ENCODE results near the gene INO80E.
"Not testable (repeated sequence)": the region's sequence is repeated elsewhere in the genome, so short reads cannot be mapped to it uniquely, and the experiment has no call there.

INO80E gene

DNA sequence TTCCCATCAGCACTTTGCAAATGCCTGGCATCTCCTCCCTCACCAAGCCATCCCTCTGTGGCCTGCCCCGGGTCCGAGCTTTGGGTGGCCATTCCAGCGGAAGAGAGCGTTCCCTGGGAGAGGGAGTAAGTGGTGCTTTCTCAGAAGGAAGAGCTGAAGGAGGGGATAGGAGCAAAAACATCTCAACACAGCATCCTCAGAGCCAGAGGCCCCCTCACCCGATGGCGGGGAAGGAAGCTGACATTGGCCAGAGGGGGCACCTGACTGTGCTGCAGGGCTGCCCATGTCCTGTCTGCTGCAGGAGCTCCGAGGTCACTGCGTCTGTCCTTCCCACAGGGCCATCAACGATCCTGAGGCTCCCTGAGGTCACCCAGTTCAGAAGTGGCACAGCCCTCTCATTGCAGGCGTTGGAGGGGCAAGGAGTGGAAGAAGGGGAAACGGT, 35.5 kb downstream of the INO80E start:
- DNase-seq (ENCODE audit: low read depth in 2 of 2) = no peak

DNA sequence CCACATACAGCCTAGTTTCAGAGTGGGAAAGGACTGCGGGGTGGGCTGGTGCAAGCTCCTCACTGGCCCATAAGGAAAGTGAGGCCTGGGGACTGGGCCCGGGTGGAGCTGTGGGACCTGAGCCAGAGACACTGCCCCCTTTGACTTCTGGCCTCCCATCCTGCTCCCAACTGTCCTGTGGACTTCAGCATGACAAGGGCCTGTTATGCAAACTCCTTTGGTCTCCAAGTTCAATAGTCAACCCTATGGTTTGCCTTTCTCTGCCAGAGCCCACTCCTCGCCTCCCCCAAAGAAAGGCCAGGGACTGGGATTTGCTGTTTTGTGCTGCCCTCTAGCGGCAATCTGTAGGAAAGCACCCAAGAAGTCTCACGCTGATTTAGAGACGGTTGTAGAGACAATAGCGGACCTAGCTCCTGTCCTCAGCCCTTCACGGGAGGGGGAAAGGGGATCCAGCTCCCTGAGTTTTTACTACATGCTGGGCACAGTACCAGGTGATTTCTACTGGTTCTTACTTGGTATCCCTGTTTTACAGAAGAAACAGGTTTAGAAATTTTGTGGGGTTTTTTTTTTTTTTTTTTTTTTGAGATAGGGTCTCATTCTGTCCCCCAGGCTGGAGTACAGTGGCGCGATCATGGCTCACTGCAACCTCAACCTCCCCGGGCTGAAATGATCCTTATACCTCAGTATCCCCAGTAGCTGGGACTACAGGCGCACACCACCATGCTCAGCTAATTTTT, 36.2 kb downstream of the INO80E start:
- DNase-seq (ENCODE audit: low read depth in 2 of 2) = peak in 1 of 2 experiments; percentile 54

DNA sequence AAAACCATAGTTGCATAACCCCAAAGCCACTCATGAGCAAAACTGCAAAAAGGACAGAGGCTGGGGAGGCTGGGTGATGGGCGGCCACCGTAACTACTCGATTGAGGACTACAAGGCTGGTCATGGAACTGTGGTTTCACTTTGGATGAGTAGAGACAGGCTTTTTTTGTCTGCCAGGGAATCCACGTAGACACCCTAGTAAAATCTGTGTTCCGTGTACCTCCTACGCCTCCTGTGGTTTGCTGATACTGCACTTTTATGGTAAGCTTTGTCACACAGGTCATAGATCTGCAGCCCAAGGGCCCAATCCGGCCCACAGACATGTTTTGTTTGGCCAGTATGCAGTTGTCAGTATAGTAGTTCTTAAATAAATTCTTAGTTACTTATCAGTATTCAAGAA, 37.2 kb downstream of the INO80E start:
- DNase-seq (ENCODE audit: low read depth in 2 of 2) = no peak

DNA sequence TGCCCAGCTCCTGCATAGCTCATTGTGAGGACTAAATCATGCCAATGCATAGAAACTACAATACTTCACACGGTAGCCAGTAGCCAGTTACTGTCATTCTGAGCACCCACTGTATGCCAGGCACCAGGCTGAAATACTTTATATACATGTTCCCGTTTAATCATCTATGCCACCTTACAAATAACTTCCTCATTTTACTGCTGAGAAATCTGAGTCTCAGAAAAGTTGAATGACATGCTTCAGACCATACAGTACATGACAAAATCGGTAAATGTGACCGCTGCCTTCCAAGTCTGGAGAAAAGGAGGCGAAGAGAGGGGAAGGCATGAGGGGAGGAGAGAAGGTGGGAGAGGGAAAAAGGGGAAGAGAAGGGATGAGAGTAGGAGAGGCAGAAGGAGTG, 44.2 kb downstream of the INO80E start:
- DNase-seq (ENCODE audit: low read depth in 2 of 2) = no peak

DNA sequence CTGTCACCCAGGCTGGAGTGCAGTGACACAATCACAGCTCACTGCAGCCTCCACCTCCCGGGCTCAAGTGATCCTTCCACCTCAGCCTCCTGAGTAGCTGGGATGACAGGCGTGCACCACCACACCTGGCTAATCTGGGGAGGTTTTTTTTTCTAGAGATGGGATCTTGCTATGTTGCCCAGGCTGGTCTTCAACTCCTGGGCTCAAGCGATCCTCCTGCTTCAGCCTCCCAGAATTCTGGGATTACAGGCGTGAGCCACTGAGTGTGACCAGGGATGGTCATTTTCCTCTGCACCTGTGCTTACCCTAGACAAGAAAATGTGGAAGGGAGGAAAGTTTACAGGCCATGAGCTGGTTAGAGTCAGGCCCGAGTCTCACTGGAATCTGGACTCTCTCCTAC, 44.6 kb downstream of the INO80E start:
- DNase-seq (ENCODE audit: low read depth in 2 of 2) = not testable (repeated sequence)

DNA sequence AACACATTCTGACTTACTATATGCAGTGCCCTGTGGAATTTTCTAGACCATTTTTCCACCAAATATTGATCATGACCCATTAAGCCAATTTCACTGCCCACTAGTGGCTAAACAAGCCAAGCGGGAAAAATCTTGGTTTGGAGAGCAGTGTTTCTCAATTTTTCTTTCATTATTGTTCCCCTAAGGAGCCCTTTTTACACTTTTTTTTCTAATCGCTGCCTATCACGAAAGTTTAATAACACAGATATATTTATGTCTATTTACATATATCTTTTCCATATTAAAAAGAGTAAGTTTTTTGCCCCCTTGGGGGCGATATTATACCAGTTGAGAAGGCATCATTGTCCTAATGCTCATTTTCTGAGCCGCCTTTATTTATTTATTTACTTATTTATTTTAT, 45.8 kb downstream of the INO80E start:
- DNase-seq (ENCODE audit: low read depth in 2 of 2) = no peak

DNA sequence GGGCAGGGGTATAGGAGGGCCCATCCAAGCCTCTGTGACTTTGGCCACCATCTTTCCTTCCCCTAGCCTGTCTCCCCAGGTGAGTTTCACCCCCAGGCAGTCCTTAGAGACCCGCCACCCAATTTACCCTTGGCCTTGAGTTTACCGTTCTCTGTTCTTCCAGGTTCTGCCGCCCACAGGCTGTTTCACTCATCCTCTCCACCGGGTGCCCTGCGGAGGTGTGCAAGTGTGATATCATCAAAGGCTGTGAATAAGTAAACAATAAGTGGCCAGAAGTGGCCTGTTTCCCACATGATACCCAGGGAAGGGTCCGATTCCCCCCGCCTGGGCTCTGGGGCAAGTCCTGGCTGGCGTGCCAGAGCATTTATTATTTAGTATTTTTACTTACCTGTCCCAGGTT, 50.1 kb downstream of the INO80E start:
- no peak for DNase-seq (ENCODE audit: low read depth in 2 of 2)

DNA sequence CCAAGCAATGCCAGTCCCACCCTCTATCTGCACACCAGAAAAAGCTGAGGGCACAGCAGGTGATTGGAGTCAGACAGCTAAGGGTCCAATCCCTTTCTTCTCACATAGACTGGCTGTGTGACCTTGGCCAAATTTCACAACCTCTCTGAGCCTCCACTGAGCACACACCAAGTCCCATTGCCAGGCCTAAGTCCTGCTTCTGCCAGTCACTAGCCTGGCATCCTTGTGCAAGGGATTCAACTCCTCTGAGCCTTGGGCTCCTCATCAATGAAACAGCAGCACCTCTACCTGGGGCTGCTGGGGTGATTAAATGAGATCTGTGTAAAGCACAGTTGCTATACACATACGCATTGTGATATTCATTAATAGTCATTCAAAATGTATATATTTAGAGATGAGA, 50.5 kb downstream of the INO80E start:
- DNase-seq (ENCODE audit: low read depth in 2 of 2) = no peak

DNA sequence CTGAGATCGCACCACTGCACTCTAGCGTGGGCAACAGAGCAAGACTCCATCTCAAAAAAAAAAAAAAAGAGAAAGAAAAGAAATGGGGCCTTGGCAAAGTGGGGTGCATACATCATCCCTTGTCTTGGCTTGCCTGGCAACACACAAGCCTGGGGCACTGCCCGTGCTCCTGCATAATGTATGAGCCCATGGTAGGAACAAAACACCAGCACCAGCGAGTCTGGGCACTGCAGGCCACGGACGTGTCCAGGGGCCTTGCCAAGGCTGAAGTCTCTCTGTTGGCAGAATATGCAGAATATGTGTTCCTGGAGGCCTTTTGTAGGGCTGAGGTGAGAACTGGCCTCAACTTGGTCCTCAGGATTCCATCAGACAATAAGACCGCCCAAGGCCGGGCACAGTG, 53.8 kb downstream of the INO80E start:
- DNase-seq (ENCODE audit: low read depth in 2 of 2) = no peak

DNA sequence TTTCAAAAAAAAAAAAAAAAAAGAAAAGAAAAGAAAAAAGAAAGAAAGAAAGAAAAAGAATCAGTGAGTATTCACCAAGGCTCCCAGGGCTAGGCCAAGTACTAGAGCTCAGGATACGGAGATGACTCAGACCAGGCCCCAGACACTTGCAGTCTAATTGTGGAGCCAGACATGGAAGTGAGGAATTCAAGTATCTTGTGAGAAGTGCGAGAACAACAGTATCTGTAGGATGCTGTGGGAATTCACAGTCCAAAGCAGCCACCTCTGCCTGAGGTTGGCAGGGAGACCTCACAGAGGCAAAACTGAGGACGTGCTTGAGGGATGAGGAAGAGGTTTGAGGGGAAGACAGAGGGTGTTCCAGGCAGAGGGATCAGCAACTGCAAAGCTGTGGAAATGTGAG, 55.5 kb downstream of the INO80E start:
- DNase-seq (ENCODE audit: low read depth in 2 of 2) = no peak

DNA sequence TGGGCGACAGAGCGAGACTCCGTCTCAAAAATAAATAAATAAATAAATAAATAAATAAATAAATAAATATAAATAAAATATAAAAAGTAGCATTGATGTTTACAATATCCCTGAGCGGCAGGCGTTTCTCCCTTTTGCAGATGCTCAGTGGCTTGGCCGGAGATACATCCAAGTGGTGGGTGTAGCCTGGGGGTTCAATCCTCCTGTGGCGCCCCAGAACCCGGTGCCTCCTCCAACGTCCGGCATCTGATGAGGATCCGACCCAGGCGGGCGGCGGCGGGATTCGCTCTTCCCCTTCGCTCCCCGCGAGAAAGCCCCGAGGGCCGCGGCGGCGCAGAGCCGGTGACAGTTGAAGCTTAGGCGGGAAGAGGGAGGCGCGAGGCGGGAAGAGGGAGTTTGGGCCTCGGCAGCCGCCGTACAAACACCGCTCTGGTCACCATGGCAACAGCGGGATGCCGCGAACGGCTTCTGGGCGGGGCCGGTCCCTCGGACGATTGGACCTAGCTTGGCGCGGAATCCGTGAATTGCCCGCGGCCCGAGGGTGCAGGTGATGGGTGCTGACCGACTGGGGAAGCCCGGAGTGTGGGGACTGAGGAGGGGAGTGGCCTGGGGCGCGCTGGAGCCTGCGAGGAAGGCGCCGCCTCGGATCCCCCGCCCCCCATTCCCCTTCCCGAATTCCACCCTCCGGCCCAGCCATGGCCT, 56.8 kb downstream of the INO80E start:
- peak; percentile 84 to 94 for DNase-seq (ENCODE audit: low read depth in 2 of 2)

DNA sequence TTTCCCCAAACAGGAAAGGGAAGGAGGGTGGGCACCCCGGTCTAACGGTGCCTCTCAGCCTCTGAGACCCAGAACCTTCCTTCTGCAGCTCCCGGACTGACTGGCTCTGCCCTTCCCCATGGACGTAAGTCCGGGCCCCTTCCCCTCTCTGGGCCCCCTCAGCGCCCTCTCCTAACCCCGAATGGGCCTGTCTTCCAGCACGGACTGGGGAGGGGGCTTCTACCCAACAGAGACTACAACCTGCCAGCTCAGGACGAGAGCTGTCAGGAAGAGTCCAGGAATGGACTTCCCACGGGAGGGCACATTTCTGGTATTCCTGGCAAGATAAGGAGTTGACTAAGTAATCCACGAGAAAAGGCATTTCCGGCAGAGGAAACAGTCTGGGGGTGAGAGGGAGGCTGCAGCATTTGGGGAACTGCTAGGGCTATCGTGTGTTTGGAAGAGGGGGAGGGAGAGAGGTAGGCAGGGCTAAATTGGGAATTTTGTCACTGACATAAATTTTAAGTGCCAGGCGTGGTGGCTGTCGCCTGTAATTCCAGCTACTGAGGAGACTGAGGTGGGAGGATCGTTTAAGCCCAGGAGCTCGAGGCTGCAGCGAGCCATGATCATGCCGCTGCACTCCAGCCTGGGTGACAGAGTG, 57.5 kb downstream of the INO80E start:
- DNase-seq (ENCODE audit: low read depth in 2 of 2) = no peak

DNA sequence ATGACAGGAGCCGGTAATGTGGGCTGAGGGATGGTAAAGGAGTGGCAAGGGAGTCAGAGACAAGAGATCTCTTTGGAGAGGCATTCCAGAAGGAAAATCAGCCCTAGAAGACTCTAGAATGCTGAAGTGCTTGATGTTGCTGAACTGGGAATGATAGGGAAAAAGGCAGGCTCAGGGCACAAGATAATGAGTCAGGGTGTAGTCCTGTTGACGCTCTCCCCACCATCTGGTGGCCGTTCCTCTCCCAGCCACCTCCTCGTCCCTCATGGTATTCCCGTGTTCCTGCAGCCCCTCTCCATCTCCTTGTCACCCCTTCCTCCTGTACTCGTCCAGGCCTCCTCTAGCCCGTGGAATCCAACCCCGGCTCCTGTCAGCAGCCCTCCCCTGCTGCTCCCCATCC, 58.4 kb downstream of the INO80E start:
- no peak for DNase-seq (ENCODE audit: low read depth in 2 of 2)

DNA sequence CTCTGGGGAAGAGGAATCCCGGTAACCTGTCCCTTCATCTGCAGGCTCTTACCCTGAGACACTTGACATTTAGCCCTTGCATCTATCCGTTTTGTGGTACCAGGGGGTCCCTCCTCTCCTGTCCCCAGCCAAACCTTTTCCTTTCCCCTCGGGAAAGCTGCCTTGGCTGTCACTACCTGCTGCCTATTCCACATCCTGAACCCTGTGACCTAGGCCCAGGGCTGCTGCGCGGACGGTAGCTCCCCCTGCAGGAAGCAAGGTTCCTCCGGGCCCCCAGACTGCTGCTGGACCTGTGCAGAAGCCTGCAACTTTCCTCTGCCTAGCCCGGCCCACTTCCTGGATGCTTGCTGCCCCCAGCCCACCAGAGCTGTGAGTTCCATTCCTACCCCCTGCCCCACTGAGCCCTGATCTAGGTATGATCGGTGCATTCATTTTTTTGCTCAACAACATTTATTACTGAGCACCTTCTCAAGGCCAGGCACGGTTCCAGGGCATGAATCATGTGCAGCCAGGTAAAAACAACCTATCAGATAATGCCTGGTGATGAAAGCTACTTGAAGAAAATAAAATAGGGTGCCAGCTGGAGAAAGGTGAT, 59.0 kb downstream of the INO80E start:
- DNase-seq (ENCODE audit: low read depth in 2 of 2) = peak in 1 of 2 experiments; percentile 47
